Tibial nerve (tissue), 4 donors: ENCODE results near the gene LIPK. TPM values are rescaled to one million over a fixed set of nuclear protein-coding genes. Genes with fewer than 3 reads are reported as not detected.
"Not testable (repeated sequence)": the region's sequence is repeated elsewhere in the genome, so short reads cannot be mapped to it uniquely, and the experiment has no call there.

Experiments used
- DNase-seq, 2 donors: peaks; one replicate each; pipeline ENCODE4 v3.0.0-alpha.2; 2019; ENCODE audit warnings: low spot score in 2 of 2
- H3K27ac ChIP-seq, 4 donors: fragments of 200-600 bp; sonication (generic) in 3 of 4; one replicate each; pipeline ENCODE4 v1.5.1; 2017 to 2019; ENCODE audit warnings: mild to moderate bottlenecking in 1 of 4
- H3K27me3 ChIP-seq, 2 donors: fragments of 200-600 bp; sonication (generic) in 1 of 2; one replicate each; pipeline versions ENCODE4 v1.5.1 to v1.6.0; 2017 to 2019
- H3K36me3 ChIP-seq, 3 donors: fragments of 200-600 bp; sonication (generic); one replicate each; pipeline ENCODE4 v1.5.1; 2018 to 2019
- H3K4me1 ChIP-seq, 4 donors: fragments of 200-600 bp; sonication (generic) in 3 of 4; one replicate each; pipeline ENCODE4 v1.5.1; 2017 to 2019
- H3K4me3 ChIP-seq, 4 donors: fragments of 200-600 bp; sonication (generic) in 3 of 4; one replicate each; pipeline ENCODE4 v1.5.1; 2017 to 2019; ENCODE audit warnings: mild to moderate bottlenecking in 1 of 4, moderate library complexity in 1 of 4
- H3K9me3 ChIP-seq, 4 donors: fragments of 200-600 bp; sonication (generic) in 3 of 4; one replicate each; pipeline ENCODE4 v1.5.1; 2017 to 2019
- CTCF ChIP-seq, 5 experiments: fragments of 200-600 bp in 3 of 5; fragments of 450-650 bp in 2 of 5; sonication (generic) in 3 of 5; IDR thresholded peaks; one replicate each; pipeline ENCODE4 v1.5.1; 2016 to 2019; ENCODE audit warnings: antibody characterized with exemption in 5 of 5, mild to moderate bottlenecking in 3 of 5, moderate library complexity in 2 of 5
- EP300 ChIP-seq, 2 donors: sonication (generic); formaldehyde crosslinking; IDR thresholded peaks; one replicate each; pipeline ENCODE4 v1.6.1; 2017; ENCODE audit warnings: antibody characterized with exemption in 2 of 2, mild to moderate bottlenecking in 1 of 2
- POLR2A ChIP-seq, 2 donors: fragments of 450-650 bp; IDR thresholded peaks; one replicate each; pipeline ENCODE4 v1.6.1; 2017; ENCODE audit warnings: antibody characterized with exemption in 2 of 2, mild to moderate bottlenecking in 2 of 2, moderate library complexity in 2 of 2
- WGBS, 2 donors: methylation state at CpG; one replicate each; pipeline ENCODE4 v1.1.5; 2018; 5-methylcytosine and 5-hydroxymethylcytosine counted together
- total RNA-seq, 4 donors: library from RNA; depleted of rRNA; stranded (reverse); fragments of >200 nt; gene quantifications; one replicate each; pipeline ENCODE4 v1.1.0, GENCODE V29; 2016

Gene LIPK
- total RNA-seq, 4 donors from 2014 or later: not detected

GRCh38 chr10:88733215-88733614 is 27.2 kb downstream of the LIPK start:
- H3K27ac ChIP-seq: no peak overlapping the region
- TF ChIP-seq CTCF (IDR thresholded peaks at IDR 0.05) (no peak), EP300 (IDR thresholded peaks at IDR 0.05) (no peak), POLR2A (IDR thresholded peaks at IDR 0.05) (no peak)
- WGBS, 2 donors: 78 to 87% methylated on average over 2 of the region's 2 CpGs
- H3K4me1 ChIP-seq: no peaks in the 10 kb centered on the region
- DNase-seq: no peak
- H3K27me3 ChIP-seq: no peaks in the 10 kb centered on the region
- H3K4me3 ChIP-seq: no peak overlapping the region
- H3K36me3 ChIP-seq: no peaks in the 10 kb centered on the region
- no peaks in the 10 kb centered on the region for H3K9me3 ChIP-seq

DNA sequence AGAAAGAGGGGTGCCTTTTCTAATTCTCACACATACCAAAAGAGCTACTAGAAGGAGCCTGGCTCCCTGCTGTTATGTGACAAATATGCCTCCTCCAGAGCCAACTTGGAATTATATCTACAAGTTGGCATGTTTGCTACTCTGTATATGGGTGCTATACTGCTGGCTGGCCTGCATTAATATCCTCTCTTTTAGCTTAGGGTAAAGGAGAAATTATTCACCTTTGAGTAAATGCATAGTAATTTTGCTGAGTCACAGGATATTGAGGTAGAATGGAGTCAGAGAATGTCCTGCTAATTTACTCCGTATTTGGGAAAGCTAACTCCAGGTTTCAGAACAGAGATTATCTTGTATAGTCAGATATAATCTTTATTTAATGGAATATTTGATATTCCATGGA is 29.6 kb downstream of the LIPK start:
- TF ChIP-seq EP300 (IDR thresholded peaks at IDR 0.05): no peak
- Histone ChIP-seq H3K27ac (no peak overlapping the region), H3K9me3 (no peaks in the 10 kb centered on the region), H3K4me3 (no peak overlapping the region), H3K4me1 (no peaks in the 10 kb centered on the region), H3K27me3 (peaks cover 0 to 9% of the 10 kb centered on the region in 2 donors), H3K36me3 (no peaks in the 10 kb centered on the region)
- 76 to 80% methylated on average over 1 of the region's 1 CpG for WGBS, 2 donors
- DNase-seq: no peak

DNA sequence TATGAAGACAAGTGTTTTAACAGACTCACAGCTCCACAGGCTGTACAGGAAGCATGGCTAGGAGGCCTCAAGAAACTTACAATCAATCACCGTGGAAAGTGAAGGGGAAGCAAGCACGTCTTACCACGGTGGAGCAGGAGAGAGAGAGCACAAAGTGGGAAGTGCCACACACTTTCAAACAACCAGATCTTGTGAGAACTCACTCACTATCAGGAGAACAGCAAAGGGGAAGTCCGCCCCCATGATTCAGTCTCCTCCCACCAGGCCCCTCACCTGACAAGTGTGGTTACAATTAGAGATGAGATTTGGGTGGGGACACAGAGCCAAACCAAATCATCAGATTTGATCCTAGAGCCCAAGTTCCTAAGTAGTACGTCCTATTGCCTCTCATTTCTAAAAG is 35.9 kb downstream of the LIPK start:
- H3K36me3 ChIP-seq, H3K4me3 ChIP-seq, H3K4me1 ChIP-seq, H3K27me3 ChIP-seq, H3K27ac ChIP-seq, DNase-seq, H3K9me3 ChIP-seq: not testable (repeated sequence)
- WGBS, 2 donors: 66 to 81% methylated on average over 5 of the region's 5 CpGs

- TF ChIP-seq CTCF (IDR thresholded peaks at IDR 0.05): no peak
- TF ChIP-seq POLR2A (IDR thresholded peaks at IDR 0.05): no peak
- no peak for TF ChIP-seq EP300 (IDR thresholded peaks at IDR 0.05)
- Histone ChIP-seq H3K27me3 (peaks cover 0 to 9% of the 10 kb centered on the region in 2 donors), H3K4me1 (no peaks in the 10 kb centered on the region), H3K36me3 (no peaks in the 10 kb centered on the region), H3K4me3 (no peak overlapping the region), H3K27ac (no peak overlapping the region), H3K9me3 (peaks cover 0 to 6% (median 3%) of the 10 kb centered on the region in 4 donors)
- DNase-seq: no peak
- WGBS, 2 donors: 94 to 96% methylated on average over 1 of the region's 1 CpG
These were observed 36.4 kb downstream of the LIPK start for GRCh38 chr10:88742448-88742847.

GRCh38 chr10:88744002-88744401 is 38.0 kb downstream of the LIPK start:
- Histone ChIP-seq H3K27me3 (peaks cover 0 to 9% of the 10 kb centered on the region in 2 donors), H3K27ac (no peak overlapping the region), H3K9me3 (peaks cover 0 to 15% (median 3%) of the 10 kb centered on the region in 4 donors), H3K4me1 (no peaks in the 10 kb centered on the region), H3K4me3 (no peak overlapping the region), H3K36me3 (no peaks in the 10 kb centered on the region)
- 74 to 76% methylated on average over 4 to 5 of the region's 5 CpGs for WGBS, 2 donors
- DNase-seq: no peak
- no peak for TF ChIP-seq CTCF (IDR thresholded peaks at IDR 0.05)
- TF ChIP-seq EP300 (IDR thresholded peaks at IDR 0.05): no peak
- TF ChIP-seq POLR2A (IDR thresholded peaks at IDR 0.05): no peak

GRCh38 chr10:88745633-88746032 is 39.6 kb downstream of the LIPK start:
- H3K27ac ChIP-seq: no peak overlapping the region
- H3K9me3 ChIP-seq: peaks cover 0 to 19% (median 3%) of the 10 kb centered on the region in 4 donors
- no peak for DNase-seq
- H3K36me3 ChIP-seq: no peaks in the 10 kb centered on the region
- H3K27me3 ChIP-seq: no peaks in the 10 kb centered on the region
- no peak overlapping the region for H3K4me3 ChIP-seq
- TF ChIP-seq CTCF (IDR thresholded peaks at IDR 0.05) (no peak), EP300 (IDR thresholded peaks at IDR 0.05) (no peak), POLR2A (IDR thresholded peaks at IDR 0.05) (no peak)
- WGBS, 2 donors: 88 to 100% methylated on average over 1 of the region's 1 CpG
- no peaks in the 10 kb centered on the region for H3K4me1 ChIP-seq
